Activated CD8-positive, alpha-beta memory T cell treated with anti-CD3 and anti-CD28 coated beads, Interleukin-2, amount 50 U/mL, for 24 hours (primary cell): ENCODE results near the gene SLC22A1.
"Not testable (repeated sequence)": the region's sequence is repeated elsewhere in the genome, so short reads cannot be mapped to it uniquely, and the experiment has no call there.

ENCODE experiments used
- DNase-seq: peaks from one replicate; pipeline ENCODE4 v3.0.0-alpha.2; 2020; ENCODE audit errors: extremely low read depth

SLC22A1 gene

GRCh38 chr6:160122744-160123143 lies 1.1 kb downstream of the SLC22A1 start:
- no peak for DNase-seq

GRCh38 chr6:160124007-160124406 lies 2.4 kb downstream of the SLC22A1 start:
- no peak for DNase-seq

- DNase-seq, result no peak
These were observed 3.0 kb downstream of the SLC22A1 start for GRCh38 chr6:160124605-160125004.

- DNase-seq, result not testable (repeated sequence)
These were observed 3.5 kb downstream of the SLC22A1 start for GRCh38 chr6:160125105-160125504.

GRCh38 chr6:160127270-160128124 lies 5.9 kb downstream of the SLC22A1 start:
- DNase-seq, result no peak

- DNase-seq, result no peak
These were observed 6.6 kb downstream of the SLC22A1 start for GRCh38 chr6:160128125-160128683.

GRCh38 chr6:160128879-160129516 lies 7.4 kb downstream of the SLC22A1 start:
- DNase-seq, result no peak

- no peak for DNase-seq
These were observed 8.4 kb downstream of the SLC22A1 start for GRCh38 chr6:160129881-160130615.

- DNase-seq, result no peak
These were observed 9.3 kb downstream of the SLC22A1 start for GRCh38 chr6:160130729-160131484.

GRCh38 chr6:160131636-160132296 lies 10.2 kb downstream of the SLC22A1 start:
- DNase-seq, result no peak

GRCh38 chr6:160132297-160132637 lies 10.7 kb downstream of the SLC22A1 start:
- DNase-seq, result no peak

GRCh38 chr6:160132776-160133338 lies 11.2 kb downstream of the SLC22A1 start:
- DNase-seq, result no peak

- no peak for DNase-seq
These were observed 12.1 kb downstream of the SLC22A1 start for GRCh38 chr6:160133441-160134336.

- DNase-seq, result not testable (repeated sequence)
These were observed 12.7 kb downstream of the SLC22A1 start for GRCh38 chr6:160134337-160134751.

- no peak for DNase-seq
These were observed 13.3 kb downstream of the SLC22A1 start for GRCh38 chr6:160134779-160135547.

- DNase-seq, result no peak
These were observed 14.5 kb downstream of the SLC22A1 start for GRCh38 chr6:160135907-160136655.

GRCh38 chr6:160137130-160137988 lies 15.7 kb downstream of the SLC22A1 start:
- no peak for DNase-seq
